Measurements from ENCODE around the gene BRI3. TPM values are rescaled to one million over a fixed set of nuclear protein-coding genes. Genes with fewer than 3 reads are reported as not detected.

Gene BRI3
- total RNA-seq, 1 experiment from 2014 or later: 344 TPM

GRCh38 chr7:98278408-98278807 is 3.1 kb upstream of the BRI3 start:
- Histone ChIP-seq H3K27ac (ENCODE audit: low read length) (no peak overlapping the region; the same call in 1 of the 2 replicates), H3K36me3 (ENCODE audit: control insufficient read depth, insufficient read depth, low read length) (peaks cover 2% of the 10 kb centered on the region), H3K4me1 (ENCODE audit: control insufficient read depth, insufficient read depth, low read length) (peaks cover 10% of the 10 kb centered on the region), H3K9me3 (ENCODE audit: control insufficient read depth, insufficient read depth, low read depth, low read length) (no peaks in the 10 kb centered on the region), H3K4me3 (ENCODE audit: low read depth in 2 of 2, low read length in 2 of 2) (no peak overlapping the region), H3K27me3 (ENCODE audit: control insufficient read depth, insufficient read depth, low read length) (no peaks in the 10 kb centered on the region)
- ATAC-seq (no peak; the same call in 1 of the 2 replicates), DNase-seq (ENCODE audit: low read depth, low spot score) (no peak)
- intact Hi-C loops (cut with micrococcal nuclease; ENCODE audit: unreplicated experiment): no loop called here
- TF ChIP-seq SIN3A (IDR thresholded peaks at IDR 0.05; ENCODE audit: borderline replicate concordance, insufficient read depth, low read depth, low read length) (no peak), REST (IDR thresholded peaks at IDR 0.05; ENCODE audit: insufficient read depth in 1 of 2, low read depth in 2 of 2, low read length in 1 of 2) (no peak), POLR2AphosphoS5 (IDR thresholded peaks at IDR 0.05; ENCODE audit: low read depth, low read length) (no peak), TCF7L2 (IDR thresholded peaks at IDR 0.05; ENCODE audit: low read depth, low read length) (no peak)
- TF ChIP-seq, protein P1, sequence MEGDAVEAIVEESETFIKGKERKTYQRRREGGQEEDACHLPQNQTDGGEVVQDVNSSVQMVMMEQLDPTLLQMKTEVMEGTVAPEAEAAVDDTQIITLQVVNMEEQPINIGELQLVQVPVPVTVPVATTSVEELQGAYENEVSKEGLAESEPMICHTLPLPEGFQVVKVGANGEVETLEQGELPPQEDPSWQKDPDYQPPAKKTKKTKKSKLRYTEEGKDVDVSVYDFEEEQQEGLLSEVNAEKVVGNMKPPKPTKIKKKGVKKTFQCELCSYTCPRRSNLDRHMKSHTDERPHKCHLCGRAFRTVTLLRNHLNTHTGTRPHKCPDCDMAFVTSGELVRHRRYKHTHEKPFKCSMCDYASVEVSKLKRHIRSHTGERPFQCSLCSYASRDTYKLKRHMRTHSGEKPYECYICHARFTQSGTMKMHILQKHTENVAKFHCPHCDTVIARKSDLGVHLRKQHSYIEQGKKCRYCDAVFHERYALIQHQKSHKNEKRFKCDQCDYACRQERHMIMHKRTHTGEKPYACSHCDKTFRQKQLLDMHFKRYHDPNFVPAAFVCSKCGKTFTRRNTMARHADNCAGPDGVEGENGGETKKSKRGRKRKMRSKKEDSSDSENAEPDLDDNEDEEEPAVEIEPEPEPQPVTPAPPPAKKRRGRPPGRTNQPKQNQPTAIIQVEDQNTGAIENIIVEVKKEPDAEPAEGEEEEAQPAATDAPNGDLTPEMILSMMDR (IDR thresholded peaks at IDR 0.05): no peak
- ChIA-PET CTCF (no interaction called here), POLR2A (no interaction called here)
- no TSS peak for BruUV-seq (replicated peaks)
- in situ Hi-C loops (cut with HindIII; ENCODE audit: low pct_unique_long_range_greater_than_20kb, low sequenced_read_pairs): loop anchor here (25.0 kb wide), 1 partner anchor 109 kb away; no protein-coding TSS in a partner anchor

- CTCF ChIA-PET: no interaction called here
- ATAC-seq (no peak), DNase-seq (ENCODE audit: low read depth, low spot score) (no peak)
- no peaks in the 10 kb centered on the region for H3K27me3 ChIP-seq (ENCODE audit: control insufficient read depth, insufficient read depth, low read length)
- peaks cover 2% of the 10 kb centered on the region for H3K36me3 ChIP-seq (ENCODE audit: control insufficient read depth, insufficient read depth, low read length)
- H3K27ac ChIP-seq (ENCODE audit: low read length): no peak overlapping the region; the same call in 1 of the 2 replicates
- TF ChIP-seq REST (IDR thresholded peaks at IDR 0.05; ENCODE audit: insufficient read depth in 1 of 2, low read depth in 2 of 2, low read length in 1 of 2): no peak
- no peaks in the 10 kb centered on the region for H3K9me3 ChIP-seq (ENCODE audit: control insufficient read depth, insufficient read depth, low read depth, low read length)
- in situ Hi-C loops (cut with HindIII; ENCODE audit: low pct_unique_long_range_greater_than_20kb, low sequenced_read_pairs): loop anchor here (25.0 kb wide), 1 partner anchor 108 kb away; no protein-coding TSS in a partner anchor
- H3K4me1 ChIP-seq (ENCODE audit: control insufficient read depth, insufficient read depth, low read length): peaks cover 10% of the 10 kb centered on the region
- H3K4me3 ChIP-seq (ENCODE audit: low read depth in 2 of 2, low read length in 2 of 2): no peak overlapping the region
- intact Hi-C loops (cut with micrococcal nuclease; ENCODE audit: unreplicated experiment): no loop called here
- BruUV-seq (replicated peaks): no TSS peak
- POLR2A ChIA-PET: no interaction called here
These were observed 2.5 kb upstream of the BRI3 start for GRCh38 chr7:98278936-98279335.
